Liver (tissue), 9 donors: ENCODE data around the gene LIPC. TPM values are rescaled to one million over a fixed set of nuclear protein-coding genes. Genes with fewer than 3 reads are reported as not detected.

Experiments
- DNase-seq: peaks from one replicate; pipeline ENCODE4 v3.0.0-alpha.2; 2017; ENCODE audit warnings: low spot score
- H3K27ac ChIP-seq, 2 donors: one replicate each; pipeline ENCODE4 v1.7.0; 2013; ENCODE audit warnings: inconsistent platforms in 2 of 2, low read length in 2 of 2, control low read depth in 1 of 2, low read depth in 1 of 2, mild to moderate bottlenecking in 1 of 2
- H3K27me3 ChIP-seq, 4 donors: one replicate each; pipeline versions ENCODE4 v1.6.1 to v1.7.0; 2013; ENCODE audit warnings: low read length in 3 of 4, inconsistent platforms in 1 of 4, mild to moderate bottlenecking in 1 of 4, moderate library complexity in 1 of 4; ENCODE audit not compliant: control insufficient read depth in 4 of 4, insufficient read depth in 4 of 4
- H3K36me3 ChIP-seq, 4 donors: one replicate each; pipeline versions ENCODE4 v1.6.1 to v1.7.0; 2013; ENCODE audit warnings: low read length in 3 of 4, mild to moderate bottlenecking in 3 of 4, low read depth in 1 of 4, moderate library complexity in 1 of 4; ENCODE audit not compliant: control insufficient read depth in 4 of 4, insufficient read depth in 3 of 4
- H3K4me1 ChIP-seq, 4 donors: one replicate each; pipeline versions ENCODE4 v1.6.1 to v1.7.0; 2013; ENCODE audit warnings: low read length in 3 of 4, mild to moderate bottlenecking in 3 of 4, moderate library complexity in 1 of 4; ENCODE audit not compliant: control insufficient read depth in 4 of 4, insufficient read depth in 4 of 4
- H3K4me3 ChIP-seq, 3 donors: one replicate each; pipeline versions ENCODE4 v1.6.1 to v1.7.0; 2013; ENCODE audit warnings: low read length in 3 of 3, control low read depth in 1 of 3, low read depth in 1 of 3, mild to moderate bottlenecking in 1 of 3
- H3K9ac ChIP-seq, 2 donors: one replicate each; pipeline ENCODE4 v1.7.0; 2013; ENCODE audit warnings: low read length in 2 of 2, mild to moderate bottlenecking in 2 of 2, moderate library complexity in 2 of 2, control low read depth in 1 of 2, low read depth in 1 of 2
- H3K9me3 ChIP-seq, 4 donors: one replicate each; pipeline versions ENCODE4 v1.6.1 to v1.7.0; 2013; ENCODE audit warnings: low read length in 3 of 4; ENCODE audit not compliant: control insufficient read depth in 4 of 4
- ATF3 ChIP-seq: IDR thresholded peaks from 2 replicates; pipeline ENCODE4 v1.6.1; 2016; ENCODE audit warnings: antibody characterized with exemption
- CTCF ChIP-seq: fragments of 150-350 bp; IDR thresholded peaks from 2 replicates; pipeline ENCODE4 v1.5.1; 2017; ENCODE audit warnings: improper control_type of control experiment, low read depth, low read length; ENCODE audit not compliant: missing input control
- EGR1 ChIP-seq, 2 donors: IDR thresholded peaks; 2 replicates each; pipeline ENCODE4 v1.6.1; 2016 to 2018; ENCODE audit warnings: antibody characterized with exemption in 2 of 2, low read depth in 2 of 2
- FOXA1 ChIP-seq: IDR thresholded peaks from 2 replicates; pipeline ENCODE4 v1.6.1; 2016; ENCODE audit warnings: antibody characterized with exemption
- FOXA2 ChIP-seq: IDR thresholded peaks from 2 replicates; pipeline ENCODE4 v1.6.1; 2016; ENCODE audit warnings: antibody characterized with exemption
- GABPA ChIP-seq, 2 donors: IDR thresholded peaks in 1 of 2; conservative IDR thresholded peaks in 1 of 2; 2 replicates each; pipeline ENCODE4 v1.6.1; 2016; ENCODE audit warnings: antibody characterized with exemption in 2 of 2, mild to moderate bottlenecking in 1 of 2, moderate library complexity in 1 of 2
- HNF4A ChIP-seq, 2 donors: conservative IDR thresholded peaks; 2 replicates each; pipeline ENCODE4 v1.6.1; 2016; ENCODE audit warnings: antibody characterized with exemption in 2 of 2, mild to moderate bottlenecking in 2 of 2
- HNF4G ChIP-seq: IDR thresholded peaks from 2 replicates; pipeline ENCODE4 v1.6.1; 2016; ENCODE audit warnings: antibody characterized with exemption
- JUND ChIP-seq, 2 donors: IDR thresholded peaks; 2 replicates each; pipeline ENCODE4 v1.6.1; 2016; ENCODE audit warnings: antibody characterized with exemption in 2 of 2
- MAX ChIP-seq: IDR thresholded peaks from 2 replicates; pipeline ENCODE4 v1.6.1; 2016; ENCODE audit warnings: antibody characterized with exemption
- NR2F2 ChIP-seq: IDR thresholded peaks from 2 replicates; pipeline ENCODE4 v1.6.1; 2016; ENCODE audit warnings: antibody characterized with exemption
- REST ChIP-seq: IDR thresholded peaks from 2 replicates; pipeline ENCODE4 v1.6.1; 2016; ENCODE audit warnings: antibody characterized with exemption, mild to moderate bottlenecking
- RXRA ChIP-seq, 2 donors: IDR thresholded peaks; 2 replicates each; pipeline ENCODE4 v1.6.1; 2017 to 2018; ENCODE audit warnings: antibody characterized with exemption in 2 of 2, mild to moderate bottlenecking in 1 of 2
- SP1 ChIP-seq: IDR thresholded peaks from 2 replicates; pipeline ENCODE4 v1.6.1; 2018; ENCODE audit warnings: antibody characterized with exemption, mild to moderate bottlenecking
- TAF1 ChIP-seq: conservative IDR thresholded peaks from 2 replicates; pipeline ENCODE4 v1.6.1; 2016; ENCODE audit warnings: antibody characterized with exemption, mild to moderate bottlenecking
- YY1 ChIP-seq: IDR thresholded peaks from 2 replicates; pipeline ENCODE4 v1.6.1; 2016; ENCODE audit warnings: antibody characterized with exemption, mild to moderate bottlenecking
- ZBTB33 ChIP-seq: IDR thresholded peaks from 2 replicates; pipeline ENCODE4 v1.6.1; 2016; ENCODE audit warnings: antibody characterized with exemption
- WGBS: extraction: QIAGEN DNeasy Blood & Tissue Kit; methylation state at CpG from one replicate; pipeline ENCODE4 v1.1.7; 2013; 5-methylcytosine and 5-hydroxymethylcytosine counted together
- polyA plus RNA-seq, 2 donors: library from polyadenylated mRNA; stranded (reverse) in 1 of 2; unstranded in 1 of 2; fragments of 200-250 nt in 1 of 2; fragments of >200 nt in 1 of 2; fragmentation: Nextera tagmentation in 1 of 2; extraction: Ambion mirVana in 1 of 2; gene quantifications; one replicate each; pipeline versions ENCODE4 v1.2.1 to v1.2.3, GENCODE V29; 2013 to 2015
- total RNA-seq, 2 donors: library from RNA; depleted of rRNA; stranded (reverse); fragments of >200 nt; gene quantifications; one replicate each; pipeline ENCODE4 v1.2.3, GENCODE V29; 2014
- donor health status: healthy.
- donor health status: healthy.
- donor health status: healthy.
- donor health status: healthy.
- donor health status: healthy.

LIPC gene
- total and polyA plus RNA-seq, 4 donors = 60.1 to 268 (median 131) TPM

- Histone ChIP-seq H3K27me3 (no peaks in the 10 kb centered on the region), H3K4me3 (no peak overlapping the region), H3K9me3 (no peaks in the 10 kb centered on the region), H3K27ac (no peak overlapping the region), H3K4me1 (peaks cover 0 to 4% (median 1%) of the 10 kb centered on the region in 4 donors), H3K9ac (no peak overlapping the region), H3K36me3 (no peaks in the 10 kb centered on the region)
- WGBS = 60% methylated on average over 3 of the region's 3 CpGs
- no peak for DNase-seq
- TF ChIP-seq GABPA (IDR thresholded peaks at IDR 0.05 in 1 of 2, conservative IDR thresholded peaks at IDR 0.05 in 1 of 2) (no peak), HNF4G (no peak)
These were observed 79.8 kb downstream of the LIPC start for GRCh38 chr15:58511599-58511987.

- Histone ChIP-seq H3K9me3 (no peaks in the 10 kb centered on the region), H3K27ac (no peak overlapping the region), H3K4me3 (no peak overlapping the region), H3K27me3 (no peaks in the 10 kb centered on the region), H3K4me1 (peaks cover 0 to 4% (median 1%) of the 10 kb centered on the region in 4 donors), H3K36me3 (no peaks in the 10 kb centered on the region), H3K9ac (no peak overlapping the region)
- no peak for DNase-seq
- TF ChIP-seq GABPA (IDR thresholded peaks at IDR 0.05 in 1 of 2, conservative IDR thresholded peaks at IDR 0.05 in 1 of 2) (no peak), FOXA1 (no peak), REST (no peak), SP1 (no peak), HNF4G (no peak), HNF4A (conservative IDR thresholded peaks at IDR 0.05) (no peak), EGR1 (IDR thresholded peaks at IDR 0.05; ENCODE audit: low read depth in 2 of 2) (no peak), RXRA (IDR thresholded peaks at IDR 0.05) (no peak), CTCF (no peak), JUND (IDR thresholded peaks at IDR 0.05) (no peak), MAX (no peak), TAF1 (no peak), YY1 (no peak), ZBTB33 (no peak), NR2F2 (no peak), FOXA2 (no peak), ATF3 (no peak)
- 88% methylated on average over 10 of the region's 10 CpGs for WGBS
These were observed 80.7 kb downstream of the LIPC start for GRCh38 chr15:58512522-58512921.
